Measurements from ENCODE around the gene PLCD1.
A peak's percentile ranks its signal among the peaks of the same experiment; 100 is the strongest.

The PLCD1 gene

GRCh38 chr3:37963016-37963415 lies 66.4 kb downstream of the PLCD1 start:
- no peak for TF ChIP-seq CTCF (IDR thresholded peaks at IDR 0.05; ENCODE audit: low read length)
- TF ChIP-seq EZH2 (optimal IDR thresholded peaks at IDR 0.05; ENCODE audit: low read depth, low read length), result no peak
- TF ChIP-seq EZH2phosphoT487 (IDR thresholded peaks at IDR 0.05; ENCODE audit: low read length), result no peak
- Histone ChIP-seq H3K9me2 (replicated peaks; ENCODE audit: insufficient read depth, low read length) (no peaks in the 10 kb centered on the region), H3K4me1 (ENCODE audit: low read length) (no peaks in the 10 kb centered on the region), H3K4me2 (ENCODE audit: low read depth, low read length) (no peak overlapping the region), H3K79me2 (ENCODE audit: low read length) (no peaks in the 10 kb centered on the region), H4K20me1 (ENCODE audit: insufficient read depth, low read length) (no peaks in the 10 kb centered on the region), H3K4me3 (ENCODE audit: low read length) (no peak overlapping the region), H3K9ac (ENCODE audit: low read length) (no peak overlapping the region), H3K9me3 (replicated peaks; ENCODE audit: insufficient read depth, low read length) (no peaks in the 10 kb centered on the region), H2AFZ (ENCODE audit: low read length) (no peak overlapping the region), H3K27ac (ENCODE audit: low read length) (no peak overlapping the region), H3K27me3 (replicated peaks; ENCODE audit: insufficient read depth, low read length) (no peaks in the 10 kb centered on the region), H3F3A (ENCODE audit: insufficient read depth, low read length) (no peaks in the 10 kb centered on the region), H3K36me3 (replicated peaks; ENCODE audit: insufficient read depth, low read length) (no peaks in the 10 kb centered on the region)
- DNase-seq, result no peak

- H3K9me3 ChIP-seq (replicated peaks; ENCODE audit: insufficient read depth, low read length), result no peaks in the 10 kb centered on the region
- H3K4me2 ChIP-seq (ENCODE audit: low read depth, low read length), result no peak overlapping the region
- H3K9me2 ChIP-seq (replicated peaks; ENCODE audit: insufficient read depth, low read length), result no peaks in the 10 kb centered on the region
- H3F3A ChIP-seq (ENCODE audit: insufficient read depth, low read length), result 0 out of 2 replicates have a peak, but pooled peaks cover 4% of the 10 kb centered on the region
- no peak overlapping the region for H2AFZ ChIP-seq (ENCODE audit: low read length)
- H3K36me3 ChIP-seq (replicated peaks; ENCODE audit: insufficient read depth, low read length), result no peaks in the 10 kb centered on the region
- no peak overlapping the region for H3K9ac ChIP-seq (ENCODE audit: low read length)
- H3K4me3 ChIP-seq (ENCODE audit: low read length), result no peak overlapping the region
- H3K27me3 ChIP-seq (replicated peaks; ENCODE audit: insufficient read depth, low read length), result no peaks in the 10 kb centered on the region
- no peak for DNase-seq
- no peaks in the 10 kb centered on the region for H4K20me1 ChIP-seq (ENCODE audit: insufficient read depth, low read length)
- no peak for TF ChIP-seq EZH2phosphoT487 (IDR thresholded peaks at IDR 0.05; ENCODE audit: low read length)
- no peak for TF ChIP-seq CTCF (IDR thresholded peaks at IDR 0.05; ENCODE audit: low read length)
- TF ChIP-seq EZH2 (optimal IDR thresholded peaks at IDR 0.05; ENCODE audit: low read depth, low read length), result no peak
- peaks cover 7% of the 10 kb centered on the region for H3K4me1 ChIP-seq (ENCODE audit: low read length)
- no peaks in the 10 kb centered on the region for H3K79me2 ChIP-seq (ENCODE audit: low read length)
- no peak overlapping the region for H3K27ac ChIP-seq (ENCODE audit: low read length)
Observed at GRCh38 chr3:37961622-37962431, 67.6 kb downstream of the PLCD1 start.

- DNase-seq, result no peak
- peak overlapping the region; percentile 39; the same call in 1 of the 2 replicates for H3K27ac ChIP-seq (ENCODE audit: low read length)
- H3K79me2 ChIP-seq (ENCODE audit: low read length), result no peaks in the 10 kb centered on the region
- H3F3A ChIP-seq (ENCODE audit: insufficient read depth, low read length), result 0 out of 2 replicates have a peak, but pooled peaks cover 4% of the 10 kb centered on the region
- no peaks in the 10 kb centered on the region for H3K36me3 ChIP-seq (replicated peaks; ENCODE audit: insufficient read depth, low read length)
- no peaks in the 10 kb centered on the region for H3K9me3 ChIP-seq (replicated peaks; ENCODE audit: insufficient read depth, low read length)
- no peaks in the 10 kb centered on the region for H3K9me2 ChIP-seq (replicated peaks; ENCODE audit: insufficient read depth, low read length)
- TF ChIP-seq EZH2phosphoT487 (IDR thresholded peaks at IDR 0.05; ENCODE audit: low read length), result no peak
- no peak for TF ChIP-seq EZH2 (optimal IDR thresholded peaks at IDR 0.05; ENCODE audit: low read depth, low read length)
- no peak for TF ChIP-seq CTCF (IDR thresholded peaks at IDR 0.05; ENCODE audit: low read length)
- H2AFZ ChIP-seq (ENCODE audit: low read length), result peak overlapping the region; percentile 62
- no peaks in the 10 kb centered on the region for H3K27me3 ChIP-seq (replicated peaks; ENCODE audit: insufficient read depth, low read length)
- peaks cover 18% of the 10 kb centered on the region for H3K4me1 ChIP-seq (ENCODE audit: low read length)
- H3K4me2 ChIP-seq (ENCODE audit: low read depth, low read length), result peak overlapping the region; percentile 59
- peak overlapping the region; percentile 11; the same call in 1 of the 2 replicates for H3K9ac ChIP-seq (ENCODE audit: low read length)
- H4K20me1 ChIP-seq (ENCODE audit: insufficient read depth, low read length), result no peaks in the 10 kb centered on the region
- no peak overlapping the region for H3K4me3 ChIP-seq (ENCODE audit: low read length)
Observed at GRCh38 chr3:37957539-37957936, 71.9 kb downstream of the PLCD1 start.

All from MM.1S (cell line).